Heart left ventricle (tissue), 16 donors: ENCODE data around the gene SIGMAR1. TPM values are rescaled to one million over a fixed set of nuclear protein-coding genes. Genes with fewer than 3 reads are reported as not detected.
A peak's percentile ranks its signal among the peaks of the same experiment; 100 is the strongest.

Experiments used
- ATAC-seq, 4 donors: fragments of 200-7000 bp; cut with Tn5 transposase; one replicate each; pipeline ENCODE4 v1.9.1; 2020 to 2022; ENCODE audit warnings: moderate library complexity in 4 of 4, mild to moderate bottlenecking in 3 of 4, moderate number of reproducible peaks in 1 of 4
- DNase-seq, 5 donors: peaks; one replicate each; pipeline ENCODE4 v3.0.0-alpha.2; 2020
- H3K27ac ChIP-seq, 12 donors: fragments of 200-600 bp; sonication (generic) in 4 of 12; one replicate each; pipeline versions ENCODE4 v1.5.0 to v1.8.0; 2016 to 2022; ENCODE audit warnings: mild to moderate bottlenecking in 2 of 12
- H3K27me3 ChIP-seq, 9 donors: fragments of 200-600 bp; sonication (generic) in 2 of 9; one replicate each; pipeline versions ENCODE4 v1.5.1 to v1.8.0; 2016 to 2022; ENCODE audit warnings: mild to moderate bottlenecking in 3 of 9
- H3K36me3 ChIP-seq, 9 donors: fragments of 200-600 bp; sonication (generic) in 2 of 9; one replicate each; pipeline versions ENCODE4 v1.5.0 to v1.8.0; 2018 to 2022; ENCODE audit warnings: mild to moderate bottlenecking in 2 of 9
- H3K4me1 ChIP-seq, 12 donors: fragments of 200-600 bp; sonication (generic) in 4 of 12; one replicate each; pipeline versions ENCODE4 v1.5.0 to v1.8.0; 2016 to 2022; ENCODE audit warnings: mild to moderate bottlenecking in 3 of 12
- H3K4me3 ChIP-seq, 12 donors: fragments of 200-600 bp; sonication (generic) in 4 of 12; one replicate each; pipeline versions ENCODE4 v1.5.0 to v1.8.0; 2017 to 2022; ENCODE audit warnings: mild to moderate bottlenecking in 9 of 12, moderate library complexity in 4 of 12
- H3K9me3 ChIP-seq, 12 donors: fragments of 200-600 bp; sonication (generic) in 4 of 12; one replicate each; pipeline versions ENCODE4 v1.5.0 to v1.8.0; 2016 to 2022; ENCODE audit warnings: mild to moderate bottlenecking in 1 of 12
- CTCF ChIP-seq, 12 donors: fragments of 200-600 bp; sonication (generic) in 4 of 12; IDR thresholded peaks; one replicate each; pipeline versions ENCODE4 v1.5.0 to v1.8.0; 2018 to 2022; ENCODE audit warnings: antibody characterized with exemption in 12 of 12, mild to moderate bottlenecking in 5 of 12
- POLR2A ChIP-seq, 2 donors: fragments of 450-650 bp; IDR thresholded peaks; one replicate each; pipeline ENCODE4 v1.6.1; 2017; ENCODE audit warnings: antibody characterized with exemption in 2 of 2, mild to moderate bottlenecking in 2 of 2, moderate library complexity in 2 of 2
- WGBS, 4 donors: extraction: QIAGEN DNeasy Blood & Tissue Kit in 2 of 4; methylation state at CpG; one replicate each; pipeline versions ENCODE4 v1.1.5 to v1.1.7; 2013 to 2018; 5-methylcytosine and 5-hydroxymethylcytosine counted together
- intact Hi-C, 10 donors: fragments of 100-400 bp; cut with DNase I; formaldehyde crosslinking; loops; one replicate each; pipeline versions ENCODE4 v1.11.1 to v1.14.2; 2022
- polyA plus RNA-seq, 2 donors: library from polyadenylated mRNA; stranded (reverse); fragments of 200-250 nt; gene quantifications; one replicate each; pipeline ENCODE4 v1.2.3, GENCODE V29; 2013
- total RNA-seq, 9 donors: library from RNA; depleted of rRNA in 2 of 9; stranded (reverse); fragments of >200 nt in 2 of 9; fragmentation: NEBNext Ultra II Directional in 3 of 9; extraction: Animal tissue kit (Norgen Biotek cat#: 25700) in 3 of 9; gene quantifications; one replicate each; pipeline versions ENCODE4 v1.1.0 to v1.2.4, GENCODE V29; 2016 to 2023
- donor health status: ischemic (EF 13 %, LVEDD 7.1; RV severe dilation, severe dysfunction).
- donor health status: healthy with polysubstance abuse.
- donor health status: DM: no; HTN: yes; CAD: no.
- donor health status: DM: no; HTN: no; CAD: no.
- donor health status: ischemic (EF 25% LVEDD 6.9; RV normal size, moderate dysfunction).
- donor health status: ischemic (EF 25% LVEDD 5.7; RV mildly dilated, moderate dysfunction).
- donor health status: healthy.
- donor health status: DM: yes; HTN: yes; CAD: no.
- donor health status: ischemic (EF 35%, LVEDD 5.7; RV mildly dilated, moderate dysfunction).
- donor health status: nonischemic (EF 11% LVEDD 7.7; RV severe dilation, severe dysfunction).
- donor health status: DM: yes; HTN: yes; CAD: no.
- donor health status: PGD.
- donor health status: ischemic (EF 29% LVEDD 5.4; RV normal size, mild dysfunction).
- donor health status: nonischemic (EF 23%, LVEDD 6.1; RV moderate dilation, normal function).

The SIGMAR1 gene
- total and polyA plus RNA-seq, 11 donors: 17.0 to 55.3 (median 24.9) TPM

DNA sequence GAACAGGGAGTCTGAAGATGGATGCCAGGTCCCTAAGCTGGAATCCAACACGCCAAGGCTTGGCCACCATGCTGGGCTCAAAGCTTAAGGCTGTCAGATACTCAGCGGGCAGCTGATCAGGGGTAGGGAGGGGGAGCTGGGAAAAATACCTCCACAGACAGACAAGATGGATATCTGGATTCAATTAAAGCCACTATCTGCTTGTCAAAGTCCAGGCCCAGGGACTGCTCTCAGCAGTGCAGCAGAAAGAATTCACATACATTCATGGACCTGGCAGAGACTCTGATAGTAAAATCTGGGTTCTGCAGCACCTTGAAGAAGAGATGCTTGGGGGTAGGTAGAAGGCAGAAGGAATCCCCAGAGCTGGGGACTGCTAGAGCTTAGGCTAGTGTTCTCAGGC, 22.5 kb downstream of the SIGMAR1 start:
- Histone ChIP-seq H3K27me3 (no peaks in the 10 kb centered on the region), H3K4me3 (no peak overlapping the region), H3K4me1 (peaks cover 0 to 37% (median 31%) of the 10 kb centered on the region in 12 donors), H3K9me3 (no peaks in the 10 kb centered on the region), H3K27ac (no peak overlapping the region), H3K36me3 (peaks cover 0 to 55% (median 50%) of the 10 kb centered on the region in 9 donors)
- no peak for ATAC-seq
- WGBS, 4 donors: 87 to 95% (median 91%) methylated on average over 2 of the region's 2 CpGs
- DNase-seq: no peak
- intact Hi-C loops: loop anchor here in 1 of 10 donors (10.0 kb wide), 1 partner anchor 160 kb away; the partner anchor contains the start of genes DNAI1 and FAM219A
- no peak for TF ChIP-seq POLR2A (IDR thresholded peaks at IDR 0.05)
- TF ChIP-seq CTCF (IDR thresholded peaks at IDR 0.05): no peak

- H3K27ac ChIP-seq: peak overlapping the region in 10 of 12 donors; percentile 61 to 97 (median 94)
- peaks cover 0 to 47% (median 41%) of the 10 kb centered on the region in 9 donors for H3K36me3 ChIP-seq
- no peaks in the 10 kb centered on the region for H3K9me3 ChIP-seq
- peaks cover 0 to 29% (median 24%) of the 10 kb centered on the region in 12 donors for H3K4me1 ChIP-seq
- H3K27me3 ChIP-seq: no peaks in the 10 kb centered on the region
- WGBS, 4 donors: 2 to 3% (median 2%) methylated on average over 15 of the region's 15 CpGs
- ATAC-seq (peak; percentile 41 to 77 (median 66)), DNase-seq (peak; percentile 78 to 83 (median 80))
- TF ChIP-seq POLR2A (IDR thresholded peaks at IDR 0.05) (no peak), CTCF (IDR thresholded peaks at IDR 0.05) (peak; percentile 82 to 91 (median 86))
- intact Hi-C loops: loop anchor here in 7 of 10 donors (1.0 to 10.0 kb wide), 7 partner anchors 20 to 158 kb away; partner anchors contain the start of genes DNAI1 (in 1 of the 7) and FAM219A (in 1 of the 7)
- H3K4me3 ChIP-seq: peak overlapping the region; percentile 64 to 95 (median 82)
These were observed 24.7 kb downstream of the SIGMAR1 start for GRCh38 chr9:34612788-34613390.

DNA sequence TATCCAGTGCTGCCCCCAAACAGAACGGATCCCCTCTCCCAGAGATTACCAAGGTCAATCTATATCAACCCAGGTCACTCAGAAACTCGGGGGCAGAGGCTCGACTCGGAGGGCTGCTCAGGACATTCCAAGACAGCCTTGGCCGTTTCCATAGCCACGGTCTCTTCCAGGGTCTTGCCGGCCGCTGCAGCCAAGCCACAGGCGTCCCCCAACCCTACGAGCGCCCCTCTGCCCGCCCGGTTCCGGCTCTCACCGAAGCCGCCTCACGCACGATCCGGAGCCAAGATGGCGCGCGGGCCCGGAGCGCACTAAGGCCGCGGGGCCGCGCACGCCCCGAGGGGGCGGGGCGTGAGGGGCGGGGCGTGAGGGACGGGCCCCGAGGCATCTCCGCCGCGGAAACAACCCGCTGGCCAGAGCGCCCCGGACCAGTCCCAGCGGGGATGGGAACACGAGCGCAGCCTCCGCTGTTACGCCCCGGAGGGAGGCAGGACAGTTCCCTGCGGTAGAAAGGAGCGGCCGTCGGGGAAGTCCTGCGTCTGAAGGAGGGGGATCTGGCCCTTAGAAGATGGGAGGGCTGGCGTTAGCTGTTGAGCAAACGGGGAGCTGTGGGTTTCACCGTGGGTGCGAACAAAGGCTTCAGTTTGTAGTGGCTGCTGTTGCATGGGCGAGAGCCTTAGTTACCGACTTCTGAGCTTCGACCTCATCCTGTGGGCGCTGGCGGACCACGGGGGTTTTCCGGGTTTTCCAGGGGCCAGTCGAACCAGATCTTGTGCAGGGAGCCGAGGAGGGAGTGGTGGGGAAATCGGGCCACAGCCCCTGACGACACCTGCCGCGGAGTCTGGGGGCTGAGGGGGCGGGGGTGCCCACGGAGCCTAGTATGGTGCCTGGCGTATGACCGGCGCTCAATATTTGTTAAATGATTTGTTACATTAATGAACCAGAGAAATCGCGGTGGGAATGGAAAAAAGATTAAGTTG, 25.5 kb downstream of the SIGMAR1 start, which contains the start of gene RPP25L:
TSS of gene RPP25L (minus strand) at position 287 of the 977 bp plus-strand sequence. CDS start 801 bp downstream, outside the sequence.
- peak; percentile 93 to 97 (median 96) for ATAC-seq
- intact Hi-C loops: loop anchor here in 6 of 10 donors (1.0 to 10.0 kb wide), 6 partner anchors 21 to 157 kb away; partner anchors contain the start of genes DNAI1 (in 1 of the 6) and FAM219A (in 1 of the 6)

More for the DNA sequence above, 25.5 kb downstream of the SIGMAR1 start, which contains the start of gene RPP25L:
- H3K4me1 ChIP-seq: peaks cover 0 to 29% (median 24%) of the 10 kb centered on the region in 12 donors
- H3K4me3 ChIP-seq: peak within 1 kb of the TSS; percentile 64 to 95 (median 82)
- DNase-seq: peak; percentile 90 to 95 (median 92)
- 0 to 1% (median 1%) methylated on average over 22 to 77 of the region's 77 CpGs for WGBS, 4 donors
- H3K27me3 ChIP-seq: no peaks in the 10 kb centered on the region
- no peaks in the 10 kb centered on the region for H3K9me3 ChIP-seq
- H3K36me3 ChIP-seq: peaks cover 0 to 39% (median 33%) of the 10 kb centered on the region in 9 donors
- TF ChIP-seq CTCF (IDR thresholded peaks at IDR 0.05): no peak
- TF ChIP-seq POLR2A (IDR thresholded peaks at IDR 0.05): peak in 1 of 2 donors; percentile 95
- H3K27ac ChIP-seq: peak within 1 kb of the TSS; percentile 81 to 97 (median 93)
